WTC11 (cell line): ENCODE data around the gene SEMA4D.

Experiments used
- ATF1 ChIP-seq: sonication (generic); formaldehyde crosslinking; IDR thresholded peaks from 2 replicates; pipeline ENCODE4 v1.8.1; 2023; ENCODE audit warnings: mild to moderate bottlenecking, moderate library complexity, missing genetic modification reagents
- ESRRA ChIP-seq: sonication (generic); formaldehyde crosslinking; IDR thresholded peaks from 2 replicates; pipeline ENCODE4 v1.8.1; 2022; ENCODE audit warnings: mild to moderate bottlenecking, missing genetic modification reagents, borderline replicate concordance
- JUN ChIP-seq: sonication (generic); formaldehyde crosslinking; IDR thresholded peaks from 2 replicates; pipeline ENCODE4 v1.8.0; 2023; ENCODE audit warnings: mild to moderate bottlenecking, missing genetic modification reagents
- NR2C2 ChIP-seq: sonication (generic); formaldehyde crosslinking; IDR thresholded peaks from 2 replicates; pipeline ENCODE4 v1.8.0; 2022; ENCODE audit warnings: mild to moderate bottlenecking, missing genetic modification reagents
- SP1 ChIP-seq: sonication (generic); formaldehyde crosslinking; conservative IDR thresholded peaks from 2 replicates; pipeline ENCODE4 v1.8.1; 2022; ENCODE audit warnings: missing genetic modification reagents
- TF ChIP-seq, protein P1 (sequence below): fragments of 200-600 bp; IDR thresholded peaks from 2 replicates; pipeline ENCODE4 v1.8.0; 2022; ENCODE audit warnings: antibody characterized with exemption
- TF ChIP-seq, protein P2 (sequence below): sonication (generic); formaldehyde crosslinking; IDR thresholded peaks from 2 replicates; pipeline ENCODE4 v1.8.1; 2022; ENCODE audit warnings: mild to moderate bottlenecking, moderate library complexity, missing genetic modification reagents
- TF ChIP-seq, protein P3 (sequence below): sonication (generic); formaldehyde crosslinking; IDR thresholded peaks from 2 replicates; pipeline ENCODE4 v1.8.0; 2022; ENCODE audit warnings: mild to moderate bottlenecking, missing genetic modification reagents
- TF ChIP-seq, protein P4 (sequence below): fragments of 250-450 bp; sonication (Bioruptor Pico); IDR thresholded peaks from 2 replicates; pipeline ENCODE4 v1.8.0; 2021; ENCODE audit warnings: mild to moderate bottlenecking
- TF ChIP-seq, protein P5 (sequence below): sonication (generic); formaldehyde crosslinking; IDR thresholded peaks from 2 replicates; pipeline ENCODE4 v1.8.1; 2023; ENCODE audit warnings: mild to moderate bottlenecking, missing genetic modification reagents, moderate library complexity
- TF ChIP-seq, protein P6 (sequence below): sonication (generic); formaldehyde crosslinking; IDR thresholded peaks from 2 replicates; pipeline ENCODE4 v1.8.0; 2022; ENCODE audit warnings: mild to moderate bottlenecking, missing genetic modification reagents
- TF ChIP-seq, protein P7 (sequence below): sonication (generic); formaldehyde crosslinking; IDR thresholded peaks from 2 replicates; pipeline ENCODE4 v1.8.1; 2023; ENCODE audit warnings: mild to moderate bottlenecking, missing genetic modification reagents, borderline replicate concordance

DNA sequence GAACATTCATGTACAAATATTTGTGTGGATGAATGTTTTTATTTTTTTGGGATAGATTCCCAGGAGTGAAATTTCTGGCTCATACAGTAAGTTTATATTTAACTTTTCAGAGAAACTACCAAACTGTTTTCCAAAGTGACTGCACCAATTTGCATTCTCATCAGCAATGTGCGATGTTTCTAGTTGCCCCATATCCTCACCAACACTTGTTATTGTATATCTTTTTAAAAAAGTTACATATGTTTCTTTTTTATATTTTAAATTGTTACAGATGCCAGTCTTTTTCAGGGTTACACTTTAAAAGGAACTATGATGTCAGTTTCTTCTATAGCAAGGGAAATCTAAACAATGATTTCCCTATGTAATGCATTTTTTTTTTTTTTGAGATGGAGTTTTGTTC, 49.1 kb upstream of the SEMA4D start:
- TF ChIP-seq, protein P1, sequence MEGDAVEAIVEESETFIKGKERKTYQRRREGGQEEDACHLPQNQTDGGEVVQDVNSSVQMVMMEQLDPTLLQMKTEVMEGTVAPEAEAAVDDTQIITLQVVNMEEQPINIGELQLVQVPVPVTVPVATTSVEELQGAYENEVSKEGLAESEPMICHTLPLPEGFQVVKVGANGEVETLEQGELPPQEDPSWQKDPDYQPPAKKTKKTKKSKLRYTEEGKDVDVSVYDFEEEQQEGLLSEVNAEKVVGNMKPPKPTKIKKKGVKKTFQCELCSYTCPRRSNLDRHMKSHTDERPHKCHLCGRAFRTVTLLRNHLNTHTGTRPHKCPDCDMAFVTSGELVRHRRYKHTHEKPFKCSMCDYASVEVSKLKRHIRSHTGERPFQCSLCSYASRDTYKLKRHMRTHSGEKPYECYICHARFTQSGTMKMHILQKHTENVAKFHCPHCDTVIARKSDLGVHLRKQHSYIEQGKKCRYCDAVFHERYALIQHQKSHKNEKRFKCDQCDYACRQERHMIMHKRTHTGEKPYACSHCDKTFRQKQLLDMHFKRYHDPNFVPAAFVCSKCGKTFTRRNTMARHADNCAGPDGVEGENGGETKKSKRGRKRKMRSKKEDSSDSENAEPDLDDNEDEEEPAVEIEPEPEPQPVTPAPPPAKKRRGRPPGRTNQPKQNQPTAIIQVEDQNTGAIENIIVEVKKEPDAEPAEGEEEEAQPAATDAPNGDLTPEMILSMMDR: no peak
- TF ChIP-seq, protein P2, sequence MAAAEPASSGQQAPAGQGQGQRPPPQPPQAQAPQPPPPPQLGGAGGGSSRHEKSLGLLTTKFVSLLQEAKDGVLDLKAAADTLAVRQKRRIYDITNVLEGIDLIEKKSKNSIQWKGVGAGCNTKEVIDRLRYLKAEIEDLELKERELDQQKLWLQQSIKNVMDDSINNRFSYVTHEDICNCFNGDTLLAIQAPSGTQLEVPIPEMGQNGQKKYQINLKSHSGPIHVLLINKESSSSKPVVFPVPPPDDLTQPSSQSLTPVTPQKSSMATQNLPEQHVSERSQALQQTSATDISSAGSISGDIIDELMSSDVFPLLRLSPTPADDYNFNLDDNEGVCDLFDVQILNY (CRISPR knock-in tag): no peak
- TF ChIP-seq, protein P3, sequence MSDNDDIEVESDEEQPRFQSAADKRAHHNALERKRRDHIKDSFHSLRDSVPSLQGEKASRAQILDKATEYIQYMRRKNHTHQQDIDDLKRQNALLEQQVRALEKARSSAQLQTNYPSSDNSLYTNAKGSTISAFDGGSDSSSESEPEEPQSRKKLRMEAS (CRISPR knock-in tag): no peak
- TF ChIP-seq JUN (CRISPR knock-in tag): no peak
- TF ChIP-seq ESRRA (CRISPR knock-in tag): no peak
- TF ChIP-seq ATF1 (CRISPR knock-in tag): no peak
- TF ChIP-seq, protein P4, sequence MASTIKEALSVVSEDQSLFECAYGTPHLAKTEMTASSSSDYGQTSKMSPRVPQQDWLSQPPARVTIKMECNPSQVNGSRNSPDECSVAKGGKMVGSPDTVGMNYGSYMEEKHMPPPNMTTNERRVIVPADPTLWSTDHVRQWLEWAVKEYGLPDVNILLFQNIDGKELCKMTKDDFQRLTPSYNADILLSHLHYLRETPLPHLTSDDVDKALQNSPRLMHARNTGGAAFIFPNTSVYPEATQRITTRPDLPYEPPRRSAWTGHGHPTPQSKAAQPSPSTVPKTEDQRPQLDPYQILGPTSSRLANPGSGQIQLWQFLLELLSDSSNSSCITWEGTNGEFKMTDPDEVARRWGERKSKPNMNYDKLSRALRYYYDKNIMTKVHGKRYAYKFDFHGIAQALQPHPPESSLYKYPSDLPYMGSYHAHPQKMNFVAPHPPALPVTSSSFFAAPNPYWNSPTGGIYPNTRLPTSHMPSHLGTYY (CRISPR knock-in tag): no peak
- TF ChIP-seq, protein P5, sequence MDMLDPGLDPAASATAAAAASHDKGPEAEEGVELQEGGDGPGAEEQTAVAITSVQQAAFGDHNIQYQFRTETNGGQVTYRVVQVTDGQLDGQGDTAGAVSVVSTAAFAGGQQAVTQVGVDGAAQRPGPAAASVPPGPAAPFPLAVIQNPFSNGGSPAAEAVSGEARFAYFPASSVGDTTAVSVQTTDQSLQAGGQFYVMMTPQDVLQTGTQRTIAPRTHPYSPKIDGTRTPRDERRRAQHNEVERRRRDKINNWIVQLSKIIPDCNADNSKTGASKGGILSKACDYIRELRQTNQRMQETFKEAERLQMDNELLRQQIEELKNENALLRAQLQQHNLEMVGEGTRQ: no peak
- TF ChIP-seq, protein P6, sequence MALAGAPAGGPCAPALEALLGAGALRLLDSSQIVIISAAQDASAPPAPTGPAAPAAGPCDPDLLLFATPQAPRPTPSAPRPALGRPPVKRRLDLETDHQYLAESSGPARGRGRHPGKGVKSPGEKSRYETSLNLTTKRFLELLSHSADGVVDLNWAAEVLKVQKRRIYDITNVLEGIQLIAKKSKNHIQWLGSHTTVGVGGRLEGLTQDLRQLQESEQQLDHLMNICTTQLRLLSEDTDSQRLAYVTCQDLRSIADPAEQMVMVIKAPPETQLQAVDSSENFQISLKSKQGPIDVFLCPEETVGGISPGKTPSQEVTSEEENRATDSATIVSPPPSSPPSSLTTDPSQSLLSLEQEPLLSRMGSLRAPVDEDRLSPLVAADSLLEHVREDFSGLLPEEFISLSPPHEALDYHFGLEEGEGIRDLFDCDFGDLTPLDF (CRISPR knock-in tag): no peak
- TF ChIP-seq, protein P7, sequence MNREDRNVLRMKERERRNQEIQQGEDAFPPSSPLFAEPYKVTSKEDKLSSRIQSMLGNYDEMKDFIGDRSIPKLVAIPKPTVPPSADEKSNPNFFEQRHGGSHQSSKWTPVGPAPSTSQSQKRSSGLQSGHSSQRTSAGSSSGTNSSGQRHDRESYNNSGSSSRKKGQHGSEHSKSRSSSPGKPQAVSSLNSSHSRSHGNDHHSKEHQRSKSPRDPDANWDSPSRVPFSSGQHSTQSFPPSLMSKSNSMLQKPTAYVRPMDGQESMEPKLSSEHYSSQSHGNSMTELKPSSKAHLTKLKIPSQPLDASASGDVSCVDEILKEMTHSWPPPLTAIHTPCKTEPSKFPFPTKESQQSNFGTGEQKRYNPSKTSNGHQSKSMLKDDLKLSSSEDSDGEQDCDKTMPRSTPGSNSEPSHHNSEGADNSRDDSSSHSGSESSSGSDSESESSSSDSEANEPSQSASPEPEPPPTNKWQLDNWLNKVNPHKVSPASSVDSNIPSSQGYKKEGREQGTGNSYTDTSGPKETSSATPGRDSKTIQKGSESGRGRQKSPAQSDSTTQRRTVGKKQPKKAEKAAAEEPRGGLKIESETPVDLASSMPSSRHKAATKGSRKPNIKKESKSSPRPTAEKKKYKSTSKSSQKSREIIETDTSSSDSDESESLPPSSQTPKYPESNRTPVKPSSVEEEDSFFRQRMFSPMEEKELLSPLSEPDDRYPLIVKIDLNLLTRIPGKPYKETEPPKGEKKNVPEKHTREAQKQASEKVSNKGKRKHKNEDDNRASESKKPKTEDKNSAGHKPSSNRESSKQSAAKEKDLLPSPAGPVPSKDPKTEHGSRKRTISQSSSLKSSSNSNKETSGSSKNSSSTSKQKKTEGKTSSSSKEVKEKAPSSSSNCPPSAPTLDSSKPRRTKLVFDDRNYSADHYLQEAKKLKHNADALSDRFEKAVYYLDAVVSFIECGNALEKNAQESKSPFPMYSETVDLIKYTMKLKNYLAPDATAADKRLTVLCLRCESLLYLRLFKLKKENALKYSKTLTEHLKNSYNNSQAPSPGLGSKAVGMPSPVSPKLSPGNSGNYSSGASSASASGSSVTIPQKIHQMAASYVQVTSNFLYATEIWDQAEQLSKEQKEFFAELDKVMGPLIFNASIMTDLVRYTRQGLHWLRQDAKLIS (CRISPR knock-in tag): no peak
- TF ChIP-seq NR2C2: no peak
- no peak for TF ChIP-seq SP1
